GM08714 (cell line): ENCODE results near the gene NIP7.

Experiments
- H3K4me3 ChIP-seq: fragments of 200-500 bp; sonication (Bioruptor generic); 2 replicates; pipeline ENCODE4 v1.5.1; 2014; ENCODE audit warnings: mild to moderate bottlenecking, low read length, inconsistent platforms
- ZNF274 ChIP-seq: IDR thresholded peaks from 2 replicates; pipeline ENCODE4 v1.6.1; 2012; ENCODE audit warnings: mild to moderate bottlenecking, low read depth, low read length

Gene NIP7

DNA sequence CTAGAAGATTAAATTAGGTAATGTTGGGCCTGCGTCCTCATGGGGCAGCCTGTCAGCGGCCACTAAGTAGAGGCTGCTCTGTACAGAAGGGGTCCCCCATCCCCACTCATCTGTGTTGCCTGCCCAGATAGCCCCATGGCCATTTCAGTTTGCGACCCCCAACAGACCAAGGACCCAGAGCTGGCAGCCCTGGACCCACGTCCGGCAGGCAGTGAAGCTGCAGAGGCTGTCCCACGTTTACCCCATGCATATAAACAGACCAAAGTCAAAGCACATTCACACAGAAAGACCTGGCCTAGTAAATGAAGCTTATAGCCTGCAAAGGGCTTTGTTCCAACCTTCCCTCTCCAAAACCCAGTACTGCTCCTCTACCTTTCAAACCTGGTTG is 13.8 kb upstream of the NIP7 start:
- no peak overlapping the region for H3K4me3 ChIP-seq
- TF ChIP-seq ZNF274 = no peak

DNA sequence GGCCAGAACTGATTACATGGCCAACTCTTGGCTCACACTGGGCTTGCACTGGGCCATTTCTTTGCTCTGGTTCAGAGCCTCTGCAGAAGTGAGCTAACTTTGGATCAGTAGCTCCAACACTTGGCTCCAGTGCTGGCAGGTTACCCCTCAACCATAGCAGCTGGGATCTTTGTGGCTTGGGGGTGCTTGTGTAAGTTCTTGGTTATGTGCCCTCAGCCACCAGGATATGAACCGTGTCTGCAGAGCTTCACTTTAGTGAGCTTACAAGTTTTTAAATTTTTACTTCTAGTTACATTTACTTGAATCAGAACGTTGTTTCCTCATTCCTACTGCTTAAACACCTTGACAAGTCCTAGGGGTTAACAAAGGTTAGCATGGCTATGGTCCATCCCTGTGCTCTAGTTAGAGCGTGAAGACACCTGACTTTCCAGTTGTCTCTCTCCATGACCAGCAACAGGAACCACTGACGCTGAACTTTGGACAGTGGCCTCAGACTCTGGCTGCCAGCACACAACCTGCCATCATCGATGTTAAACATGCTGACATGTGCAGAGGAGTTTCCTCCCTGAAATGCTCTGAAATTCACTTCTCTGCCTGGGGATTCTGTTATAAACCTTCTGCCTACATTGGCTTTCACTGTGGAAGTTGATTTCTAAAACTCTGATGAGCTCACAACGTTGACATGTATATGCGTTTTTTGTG is 13.2 kb upstream of the NIP7 start:
- no peak overlapping the region for H3K4me3 ChIP-seq
- no peak for TF ChIP-seq ZNF274

GRCh38 chr16:69327585-69328310 is 11.8 kb upstream of the NIP7 start:
- no peak overlapping the region for H3K4me3 ChIP-seq
- no peak for TF ChIP-seq ZNF274

- H3K4me3 ChIP-seq = peak overlapping the region; percentile 63; the same call in 1 of the 2 replicates
- no peak for TF ChIP-seq ZNF274
Observed at GRCh38 chr16:69328854-69329316, 10.7 kb upstream of the NIP7 start.

DNA sequence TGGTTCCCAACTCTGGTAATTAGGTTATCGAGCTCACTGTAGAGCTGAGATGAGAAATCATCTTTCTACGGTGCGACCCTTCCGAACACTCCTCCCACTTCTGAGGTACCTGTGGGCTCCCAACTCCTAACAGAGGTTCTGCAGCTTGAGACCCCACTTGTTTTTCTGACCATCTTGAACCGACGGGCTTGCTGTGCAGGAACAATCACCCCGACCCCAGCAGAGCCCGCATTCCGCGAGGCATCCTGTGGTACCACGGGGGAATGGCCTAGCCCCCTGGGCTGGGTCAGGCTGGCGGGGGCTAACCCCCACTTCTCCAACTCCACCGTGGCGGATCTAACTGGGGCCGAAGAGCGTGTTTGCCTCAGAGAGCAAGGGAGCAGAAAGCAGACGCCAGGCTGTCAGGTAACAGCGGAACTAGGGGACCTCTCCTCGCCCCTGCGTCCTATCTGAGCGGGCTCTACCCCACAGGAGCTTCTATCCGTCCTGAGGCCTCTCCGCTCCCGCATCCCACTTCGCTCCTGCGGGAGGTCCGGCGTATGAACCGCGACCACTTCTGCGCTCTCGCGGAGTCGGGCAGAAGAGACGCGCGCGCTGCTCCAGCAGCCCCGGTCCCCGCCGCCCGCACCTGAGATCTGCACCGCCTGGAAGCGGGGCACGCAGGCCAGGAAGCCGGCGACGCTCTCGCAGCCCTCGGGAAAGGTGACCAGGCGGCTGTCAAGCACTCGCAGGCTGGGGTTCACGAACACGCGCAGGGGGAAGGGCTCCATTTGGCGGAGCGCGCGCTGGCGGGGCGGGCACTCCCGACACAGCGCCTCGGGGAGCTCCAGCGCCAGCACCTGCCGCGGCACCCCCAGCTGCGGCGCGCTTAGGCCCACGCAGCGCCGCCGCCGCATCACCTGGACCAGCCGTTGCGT is 9.9 kb upstream of the NIP7 start:
- H3K4me3 ChIP-seq = peak overlapping the region; percentile 63
- TF ChIP-seq ZNF274 = no peak

- TF ChIP-seq ZNF274 = no peak
- H3K4me3 ChIP-seq = peak within 1 kb of the TSS; percentile 63
Observed at GRCh38 chr16:69330286-69331109, 9.1 kb upstream of the NIP7 start, which contains the start of gene PDF. TSS of gene PDF (minus strand) at chr16:69330588. CDS start at chr16:69330570, 18 bp downstream.

- no peak for TF ChIP-seq ZNF274
- no peak overlapping the region for H3K4me3 ChIP-seq
Observed at GRCh38 chr16:69334696-69335095, 4.9 kb upstream of the NIP7 start.

DNA sequence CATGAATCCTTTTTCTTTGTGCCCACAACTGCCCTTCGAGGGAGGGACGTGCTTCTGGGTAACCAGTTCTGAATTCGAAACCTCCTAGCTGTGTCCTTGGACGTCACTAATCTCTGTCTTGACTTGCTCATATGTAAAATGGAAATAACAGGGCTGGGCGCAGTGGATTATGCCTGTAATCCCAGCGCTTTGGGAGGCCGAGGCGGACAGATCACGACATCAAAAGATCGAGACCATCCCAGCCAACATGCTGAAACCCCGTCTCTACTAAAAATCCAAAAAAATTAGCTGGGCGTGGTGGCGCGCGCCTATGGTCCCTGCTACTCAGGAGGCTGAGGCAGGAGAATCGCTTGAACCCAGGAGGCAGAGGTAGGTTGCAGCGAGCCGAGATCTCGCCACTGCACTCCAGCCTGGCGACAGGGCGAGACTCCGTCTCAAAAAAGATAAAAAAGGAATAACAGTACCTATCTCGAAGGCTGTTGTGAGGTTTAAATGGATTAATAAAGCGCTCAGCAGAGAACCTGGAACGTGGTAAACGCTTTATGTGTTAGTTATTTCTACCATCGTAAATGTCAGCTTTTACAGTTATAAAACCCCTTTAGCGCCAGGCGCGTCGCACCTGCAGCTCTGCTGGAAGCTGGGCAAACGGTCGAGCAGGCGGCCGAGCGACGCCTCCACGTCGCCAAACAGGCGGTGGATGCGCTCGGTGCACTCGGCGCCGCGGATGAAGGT is 849 bp upstream of the NIP7 start:
- H3K4me3 ChIP-seq = peak overlapping the region; percentile 95
- no peak for TF ChIP-seq ZNF274

GRCh38 chr16:69340095-69340644 is 598 bp downstream of the NIP7 start:
- TF ChIP-seq ZNF274 = no peak
- H3K4me3 ChIP-seq = peak overlapping the region; percentile 95

DNA sequence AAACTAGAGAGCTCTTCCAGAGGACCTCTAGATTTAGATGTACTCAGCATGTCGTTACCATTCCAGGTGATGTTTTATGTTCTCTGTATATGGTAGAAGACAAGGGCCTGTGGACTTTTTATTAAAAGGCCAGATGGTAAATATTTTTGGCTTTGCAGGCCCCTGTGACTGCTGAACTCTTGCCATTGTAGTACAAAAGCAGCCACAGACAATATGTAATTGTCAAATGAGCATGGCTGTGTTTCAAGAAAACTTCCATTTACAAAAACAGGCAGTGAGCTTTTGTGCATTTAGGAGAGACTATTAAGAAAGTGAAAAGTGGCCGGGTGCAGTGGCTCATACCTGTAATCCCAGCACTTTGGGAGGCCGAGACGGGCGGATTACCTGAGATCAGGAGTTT is 4.6 kb downstream of the NIP7 start:
- no peak for TF ChIP-seq ZNF274
- H3K4me3 ChIP-seq = no peak overlapping the region

DNA sequence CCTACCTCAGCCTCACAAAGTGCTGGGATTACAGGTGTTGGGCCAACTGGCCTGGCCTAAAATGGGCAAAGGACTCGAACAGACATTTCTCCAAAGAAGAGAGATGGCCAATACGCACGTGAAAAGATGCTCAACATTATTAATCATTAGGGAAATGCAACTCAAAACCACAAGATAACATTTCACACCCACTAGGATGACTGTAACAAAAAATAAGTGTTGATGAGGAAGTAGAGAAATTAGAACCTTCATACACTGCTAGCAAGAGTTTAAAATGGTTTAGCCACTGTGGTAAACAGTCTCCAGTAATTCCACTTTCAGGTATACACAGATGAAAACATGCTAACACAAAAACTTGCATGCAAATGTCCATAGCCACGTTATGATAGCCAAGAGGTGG is 6.4 kb downstream of the NIP7 start:
- no peak for TF ChIP-seq ZNF274
- H3K4me3 ChIP-seq = no peak overlapping the region

- no peak for TF ChIP-seq ZNF274
- H3K4me3 ChIP-seq = no peak overlapping the region
Observed at GRCh38 chr16:69346683-69347082, 7.1 kb downstream of the NIP7 start.

DNA sequence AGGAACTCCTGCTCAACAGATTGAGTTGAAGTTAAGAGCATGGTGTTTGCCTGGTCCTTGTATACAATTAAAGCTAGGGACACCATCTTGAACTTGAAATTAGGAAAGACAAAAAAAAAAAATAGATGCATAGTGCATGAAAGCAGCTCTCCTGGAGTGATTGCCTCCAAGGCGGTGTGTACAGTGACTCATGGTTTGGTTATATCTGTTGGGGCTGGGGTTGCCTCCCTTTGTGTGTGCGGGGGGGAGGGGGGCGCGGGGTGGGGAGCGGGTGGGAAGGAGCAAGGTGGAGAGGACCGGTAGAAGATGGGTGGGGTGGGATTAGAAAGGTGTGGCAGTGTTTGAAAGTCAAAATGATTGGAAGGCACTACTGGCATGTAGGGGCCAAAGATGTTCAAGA is 8.7 kb downstream of the NIP7 start:
- H3K4me3 ChIP-seq = no peak overlapping the region
- TF ChIP-seq ZNF274 = no peak

DNA sequence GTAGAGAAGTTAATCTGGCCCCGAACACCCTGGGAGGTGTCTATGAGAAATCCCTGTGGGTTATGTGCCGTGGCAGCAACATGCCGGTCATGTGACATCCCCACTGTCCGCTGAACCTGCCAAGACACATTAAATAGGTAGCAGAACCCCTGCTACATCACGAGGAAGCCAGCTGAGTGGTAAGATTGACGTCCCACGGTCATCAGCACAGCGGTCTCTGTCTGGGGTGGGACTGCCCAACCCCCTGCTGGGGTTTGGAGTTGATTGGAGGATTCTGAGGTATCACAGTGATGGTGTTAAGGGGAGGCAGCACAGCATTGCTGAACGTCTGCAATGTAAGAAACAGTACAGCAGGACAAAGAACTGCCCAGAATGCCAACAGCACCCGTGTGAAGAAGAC is 10.0 kb downstream of the NIP7 start:
- TF ChIP-seq ZNF274 = no peak

More for the DNA sequence above, 10.0 kb downstream of the NIP7 start:
- H3K4me3 ChIP-seq = no peak overlapping the region
